Smooth muscle cell (in vitro differentiated cells): ENCODE results near the gene MED16. TPM values are rescaled to one million over a fixed set of nuclear protein-coding genes. Genes with fewer than 3 reads are reported as not detected.

Experiments
- DNase-seq: peaks from one replicate; lab custom pipeline; 2025; ENCODE audit not compliant: unreplicated experiment; lab: John Stamatoyannopoulos, UW
- H2AFZ ChIP-seq: fragments of 200-600 bp; sonication (generic); 2 replicates; pipeline ENCODE4 v1.6.0; 2016; ENCODE audit warnings: antibody characterized with exemption, low read depth, mild to moderate bottlenecking
- H3F3A ChIP-seq: fragments of 200-600 bp; sonication (generic); 2 replicates; pipeline ENCODE4 v1.6.0; 2017; ENCODE audit warnings: antibody characterized with exemption, low read depth
- H3K27ac ChIP-seq: fragments of 200-600 bp; sonication (generic); 2 replicates; pipeline ENCODE4 v1.5.1; 2016; ENCODE audit warnings: low read depth, mild to moderate bottlenecking
- H3K27me3 ChIP-seq: fragments of 200-600 bp; sonication (generic); 2 replicates; pipeline ENCODE4 v1.6.1; 2016; ENCODE audit warnings: low read depth, mild to moderate bottlenecking
- H3K36me3 ChIP-seq: fragments of 200-600 bp; sonication (generic); 2 replicates; pipeline ENCODE4 v1.5.1; 2016; ENCODE audit warnings: low read depth
- H3K4me1 ChIP-seq: fragments of 200-600 bp; sonication (generic); 2 replicates; pipeline ENCODE4 v1.5.1; 2016; ENCODE audit warnings: low read depth
- H3K4me2 ChIP-seq: fragments of 200-600 bp; sonication (generic); 2 replicates; pipeline ENCODE4 v1.6.0; 2016; ENCODE audit warnings: mild to moderate bottlenecking
- H3K4me3 ChIP-seq: fragments of 200-600 bp; sonication (generic); 2 replicates; pipeline ENCODE4 v1.5.1; 2016; ENCODE audit warnings: mild to moderate bottlenecking
- H3K79me2 ChIP-seq: fragments of 200-600 bp; sonication (generic); 2 replicates; pipeline ENCODE4 v1.6.0; 2016; ENCODE audit warnings: low read depth, mild to moderate bottlenecking
- H3K9ac ChIP-seq: fragments of 200-600 bp; sonication (generic); 2 replicates; pipeline ENCODE4 v1.6.0; 2016; ENCODE audit warnings: low read depth
- H3K9me3 ChIP-seq: fragments of 200-600 bp; sonication (generic); replicated peaks from 2 replicates; pipeline ENCODE4 v1.5.1; 2016; ENCODE audit warnings: low read depth
- H4K20me1 ChIP-seq: fragments of 200-600 bp; sonication (generic); 2 replicates; pipeline ENCODE4 v1.6.0; 2016; ENCODE audit warnings: low read depth
- WGBS: methylation state at CpG from one replicate; pipeline ENCODE4 v1.1.7; 2016; ENCODE audit warnings: low lambda C conversion rate; 5-methylcytosine and 5-hydroxymethylcytosine counted together
- polyA plus RNA-seq: library from polyadenylated mRNA; unstranded; fragments of >200 nt; fragmentation: Nextera tagmentation; extraction: Ambion mirVana; gene quantifications from 2 replicates; pipeline ENCODE4 v1.2.1, GENCODE V29; 2016
- total RNA-seq: library from RNA; depleted of rRNA; stranded (reverse); fragments of >200 nt; gene quantifications from 2 replicates; pipeline ENCODE4 v1.2.3, GENCODE V29; 2014
- TF ChIP-seq, protein P1 (sequence below): fragments of 200-600 bp; sonication (generic); IDR thresholded peaks from 2 replicates; pipeline ENCODE4 v1.5.1; 2017; ENCODE audit warnings: borderline replicate concordance, mild to moderate bottlenecking, antibody characterized with exemption; ENCODE audit not compliant: insufficient read depth, poor library complexity, severe bottlenecking

MED16 gene
- total and polyA plus RNA-seq, 2 experiments from 2014 or later = 25.2 to 87.1 TPM

DNA sequence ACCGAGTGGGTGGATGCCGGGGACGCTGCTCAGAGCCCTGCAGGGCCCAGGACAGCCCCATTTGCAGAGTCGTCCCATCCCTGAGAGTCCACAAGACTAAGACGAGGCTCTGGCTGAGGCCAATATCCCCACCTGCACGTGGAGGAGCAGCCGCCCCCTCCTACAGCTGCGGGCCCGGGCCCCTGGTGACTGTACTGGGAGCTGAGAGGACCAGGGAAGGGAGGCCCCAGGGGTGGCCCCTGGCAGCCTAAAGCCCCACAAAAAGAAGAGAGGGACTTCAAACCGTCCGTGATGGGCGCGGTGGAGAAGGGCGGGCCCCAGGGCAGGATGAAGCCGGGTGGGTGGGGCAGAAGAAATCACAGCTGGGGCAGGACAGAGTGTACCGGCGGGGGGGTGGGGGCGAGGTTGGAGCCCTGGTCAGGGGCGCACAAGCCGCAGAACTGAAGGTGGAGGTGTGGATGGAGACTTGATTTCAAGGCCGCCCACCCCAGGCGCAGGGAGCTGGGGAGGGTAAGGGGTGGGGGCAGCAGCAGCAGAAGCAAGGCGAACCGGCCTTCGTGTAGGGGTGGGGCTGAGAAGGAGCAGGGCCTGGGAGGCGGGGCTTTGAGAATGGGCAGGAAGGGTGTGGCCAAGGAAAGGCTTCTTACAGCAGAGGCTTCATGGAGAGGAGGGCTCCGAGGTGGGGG lies 20.6 kb downstream of the MED16 start:
- Histone ChIP-seq H2AFZ (no peak overlapping the region), H3K4me1 (no peaks in the 10 kb centered on the region), H3F3A (no peaks in the 10 kb centered on the region), H3K27me3 (no peaks in the 10 kb centered on the region), H4K20me1 (peaks cover 18% of the 10 kb centered on the region), H3K4me3 (no peak overlapping the region), H3K4me2 (no peak overlapping the region), H3K27ac (no peak overlapping the region), H3K9ac (no peak overlapping the region), H3K36me3 (no peaks in the 10 kb centered on the region), H3K9me3 (no peaks in the 10 kb centered on the region), H3K79me2 (no peaks in the 10 kb centered on the region)
- TF ChIP-seq, protein P1, sequence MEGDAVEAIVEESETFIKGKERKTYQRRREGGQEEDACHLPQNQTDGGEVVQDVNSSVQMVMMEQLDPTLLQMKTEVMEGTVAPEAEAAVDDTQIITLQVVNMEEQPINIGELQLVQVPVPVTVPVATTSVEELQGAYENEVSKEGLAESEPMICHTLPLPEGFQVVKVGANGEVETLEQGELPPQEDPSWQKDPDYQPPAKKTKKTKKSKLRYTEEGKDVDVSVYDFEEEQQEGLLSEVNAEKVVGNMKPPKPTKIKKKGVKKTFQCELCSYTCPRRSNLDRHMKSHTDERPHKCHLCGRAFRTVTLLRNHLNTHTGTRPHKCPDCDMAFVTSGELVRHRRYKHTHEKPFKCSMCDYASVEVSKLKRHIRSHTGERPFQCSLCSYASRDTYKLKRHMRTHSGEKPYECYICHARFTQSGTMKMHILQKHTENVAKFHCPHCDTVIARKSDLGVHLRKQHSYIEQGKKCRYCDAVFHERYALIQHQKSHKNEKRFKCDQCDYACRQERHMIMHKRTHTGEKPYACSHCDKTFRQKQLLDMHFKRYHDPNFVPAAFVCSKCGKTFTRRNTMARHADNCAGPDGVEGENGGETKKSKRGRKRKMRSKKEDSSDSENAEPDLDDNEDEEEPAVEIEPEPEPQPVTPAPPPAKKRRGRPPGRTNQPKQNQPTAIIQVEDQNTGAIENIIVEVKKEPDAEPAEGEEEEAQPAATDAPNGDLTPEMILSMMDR = no peak
- 80% methylated on average over 21 of the region's 27 CpGs for WGBS
- peak; percentile 22 for DNase-seq

DNA sequence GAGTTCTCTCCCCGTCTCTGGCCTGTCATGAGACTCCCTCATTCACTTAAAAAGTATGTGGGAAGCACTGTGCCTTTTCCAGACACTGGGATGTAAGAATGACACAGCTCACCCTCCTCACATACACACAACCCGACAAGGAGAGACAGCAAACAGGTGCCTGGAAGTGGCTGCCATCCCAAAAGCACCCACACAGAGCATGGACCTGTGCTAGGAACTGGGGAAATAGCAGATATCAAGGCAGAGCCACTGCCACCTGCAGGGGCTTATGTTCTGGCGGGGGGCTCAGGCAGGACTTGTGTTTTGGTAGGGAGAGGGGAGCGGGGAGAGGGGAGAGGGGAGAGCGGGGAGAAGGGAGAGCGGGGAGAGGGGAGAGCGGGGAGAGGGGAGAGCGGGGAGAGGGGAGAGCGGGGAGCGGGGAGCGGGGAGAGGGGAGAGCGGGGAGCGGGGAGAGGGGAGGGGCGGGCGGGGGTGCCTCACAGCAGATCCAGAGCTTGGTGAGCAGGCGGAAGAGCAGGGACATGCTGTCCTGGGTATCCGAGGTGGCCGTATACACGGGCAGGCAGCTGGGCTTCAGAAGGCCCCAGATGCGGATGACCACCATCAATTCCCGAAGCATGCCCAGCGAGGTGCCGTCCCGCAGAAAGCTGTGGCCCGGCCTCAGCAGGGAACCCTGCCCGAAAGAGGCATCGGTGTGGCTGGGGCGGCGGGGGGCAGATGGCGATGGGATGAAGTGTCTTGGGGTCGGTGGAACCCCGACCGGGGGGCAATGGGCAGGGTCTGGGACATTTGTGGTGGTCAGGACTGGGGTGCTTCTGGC lies 21.3 kb downstream of the MED16 start:
- Histone ChIP-seq H3F3A (no peaks in the 10 kb centered on the region), H3K9ac (no peak overlapping the region), H3K36me3 (no peaks in the 10 kb centered on the region), H2AFZ (no peak overlapping the region), H3K27me3 (no peaks in the 10 kb centered on the region), H4K20me1 (peaks cover 18% of the 10 kb centered on the region), H3K4me2 (no peak overlapping the region), H3K79me2 (no peaks in the 10 kb centered on the region), H3K27ac (no peak overlapping the region), H3K4me1 (no peaks in the 10 kb centered on the region), H3K9me3 (no peaks in the 10 kb centered on the region), H3K4me3 (no peak overlapping the region)
- TF ChIP-seq, protein P1 = no peak
- DNase-seq = no peak
- WGBS = 87% methylated on average over 17 of the region's 33 CpGs

DNA sequence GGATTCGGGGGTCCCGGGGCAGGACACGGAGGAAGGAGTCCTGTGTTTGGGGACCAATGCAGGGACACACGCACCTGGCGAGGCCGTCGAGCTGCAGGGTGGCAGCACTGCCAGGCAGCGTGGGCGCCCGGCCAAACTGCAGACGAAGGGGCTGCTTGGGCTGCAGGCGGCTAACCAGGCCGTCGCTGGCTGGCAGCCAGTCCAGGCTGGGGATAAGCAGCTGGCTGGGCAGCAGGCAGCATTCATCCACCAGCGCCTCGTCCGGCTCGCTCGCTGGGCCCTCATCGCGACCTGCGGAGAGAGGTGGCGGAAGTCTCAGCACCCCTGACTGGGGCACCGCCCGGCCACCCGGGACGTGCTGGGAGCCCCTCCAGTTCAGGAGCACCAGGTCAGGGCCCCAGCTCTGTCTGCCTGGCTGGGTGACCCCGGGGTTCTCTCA lies 22.0 kb downstream of the MED16 start:
- no peaks in the 10 kb centered on the region for H3K36me3 ChIP-seq
- no peaks in the 10 kb centered on the region for H3K9me3 ChIP-seq
- TF ChIP-seq, protein P1 = no peak
- H3K4me1 ChIP-seq = no peaks in the 10 kb centered on the region
- no peak for DNase-seq
- no peaks in the 10 kb centered on the region for H3F3A ChIP-seq
- no peak overlapping the region for H3K4me2 ChIP-seq
- H3K4me3 ChIP-seq = no peak overlapping the region
- peaks cover 18% of the 10 kb centered on the region for H4K20me1 ChIP-seq
- WGBS = 89% methylated on average over 18 of the region's 28 CpGs
- H3K27me3 ChIP-seq = no peaks in the 10 kb centered on the region
- H2AFZ ChIP-seq = no peak overlapping the region
- no peak overlapping the region for H3K27ac ChIP-seq
- H3K9ac ChIP-seq = no peak overlapping the region
- no peaks in the 10 kb centered on the region for H3K79me2 ChIP-seq
